ENCODE data around the gene SLC26A5.

SLC26A5 gene

GRCh38 chr7:103347507-103348267, 98.3 kb downstream of the SLC26A5 start, which contains the start of gene PSMC2:
Gene PSMC2, plus strand, starts transcription at chr7:103347643. Its CDS starts 69 bp downstream, at chr7:103347712.
- H4K20me1 ChIP-seq (ENCODE audit: insufficient read depth), result 0 out of 2 replicates have a peak, but pooled peaks cover 7% of the 10 kb centered on the region

DNA sequence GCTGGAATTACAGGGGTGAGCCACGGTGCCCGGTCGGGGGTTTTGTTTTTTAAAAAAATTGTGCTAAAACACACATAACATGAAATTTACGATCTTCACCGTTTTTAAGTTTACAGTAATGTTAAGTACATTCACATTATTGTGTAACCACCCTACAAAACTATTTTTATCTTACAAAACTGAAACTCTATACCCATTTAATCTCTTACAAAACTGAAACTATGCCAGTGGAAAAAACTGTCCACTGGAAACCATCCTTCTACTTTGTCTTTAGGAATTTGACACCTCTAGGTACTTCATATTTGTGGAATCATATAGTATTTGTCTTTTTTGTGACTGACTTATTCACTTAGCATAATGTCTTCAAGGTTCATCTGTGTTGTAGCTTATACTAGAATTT, 99.6 kb downstream of the SLC26A5 start:
- H3K79me2 ChIP-seq (ENCODE audit: insufficient read depth, low read depth), result peaks cover 79% of the 10 kb centered on the region

More at GRCh38 chr7:103347507-103348267, 98.3 kb downstream of the SLC26A5 start, which contains the start of gene PSMC2:
- TF ChIP-seq CTCF (conservative IDR thresholded peaks at IDR 0.05; ENCODE audit: low read depth, low read length), result no peak
- H3K79me2 ChIP-seq (ENCODE audit: insufficient read depth, low read depth), result peaks cover 79% of the 10 kb centered on the region
- peaks cover 62% of the 10 kb centered on the region for H3K4me1 ChIP-seq (ENCODE audit: low read depth, poor library complexity, severe bottlenecking)
- H3K36me3 ChIP-seq (ENCODE audit: insufficient read depth), result peaks cover 3% of the 10 kb centered on the region; the same call in 1 of the 2 replicates
- H3K4me2 ChIP-seq, result peak within 1 kb of the TSS; percentile 88
- H3K27ac ChIP-seq, result peak within 1 kb of the TSS; percentile 81
- H2AFZ ChIP-seq (ENCODE audit: low read depth), result peak within 1 kb of the TSS; percentile 71
- peak within 1 kb of the TSS; percentile 86 for H3K9ac ChIP-seq
- no peak within 1 kb of the TSS for H3K4me3 ChIP-seq (IDR thresholded peaks at IDR 0.05; ENCODE audit: insufficient read depth, low read depth, low read length)
- H3K27me3 ChIP-seq (ENCODE audit: insufficient read depth, low read depth), result no peaks in the 10 kb centered on the region

DNA sequence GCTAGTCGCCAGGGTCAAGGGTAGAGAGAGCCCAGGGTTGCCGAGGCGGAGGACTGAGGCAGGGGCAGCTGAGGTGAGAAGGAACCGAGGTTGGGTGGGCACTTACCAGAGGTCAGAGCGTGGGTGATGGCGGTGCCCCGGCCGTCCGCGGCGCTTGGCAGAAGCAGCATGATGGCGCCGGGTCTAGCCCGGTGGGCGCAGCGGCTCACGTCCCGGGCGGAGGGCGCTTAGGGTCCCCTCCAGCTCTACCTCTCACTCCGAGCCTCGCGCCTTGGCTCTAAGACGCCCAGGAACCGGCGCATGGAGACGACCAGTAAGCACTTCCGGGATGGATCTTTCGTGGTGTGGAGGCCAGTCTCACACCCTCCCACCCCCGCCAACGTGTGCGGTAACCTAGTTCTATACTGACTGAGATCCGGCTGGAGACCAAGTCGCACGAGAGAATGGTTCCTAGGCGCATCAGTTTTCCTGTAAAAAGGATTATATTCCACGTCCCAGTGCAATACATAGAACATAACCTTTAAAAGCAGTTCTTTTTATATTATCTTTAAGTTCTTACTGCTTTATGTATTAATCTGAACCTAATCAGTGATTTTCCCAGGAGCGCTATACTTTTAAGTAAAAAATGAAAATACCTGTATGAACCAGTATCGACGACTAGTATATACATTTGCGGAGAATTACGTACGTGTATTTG, 101.4 kb downstream of the SLC26A5 start, which contains the start of gene DNAJC2:
DNAJC2 (minus strand) TSS at position 315 of the 697 bp plus-strand sequence; CDS start at position 170, 145 bp downstream.
- H4K20me1 ChIP-seq (ENCODE audit: insufficient read depth), result no peaks in the 10 kb centered on the region
- H2AFZ ChIP-seq (ENCODE audit: low read depth), result peak within 1 kb of the TSS; percentile 56
- peaks cover 79% of the 10 kb centered on the region for H3K79me2 ChIP-seq (ENCODE audit: insufficient read depth, low read depth)

More for the DNA sequence above, 99.6 kb downstream of the SLC26A5 start:
- peak overlapping the region; percentile 7; the same call in 1 of the 2 replicates for H3K9ac ChIP-seq
- peak overlapping the region; percentile 71 for H2AFZ ChIP-seq (ENCODE audit: low read depth)
- H4K20me1 ChIP-seq (ENCODE audit: insufficient read depth), result 0 out of 2 replicates have a peak, but pooled peaks cover 2% of the 10 kb centered on the region
- H3K4me2 ChIP-seq, result peak overlapping the region; percentile 88
- TF ChIP-seq CTCF (conservative IDR thresholded peaks at IDR 0.05; ENCODE audit: low read depth, low read length), result no peak
- H3K4me1 ChIP-seq (ENCODE audit: low read depth, poor library complexity, severe bottlenecking), result peaks cover 75% of the 10 kb centered on the region
- H3K27me3 ChIP-seq (ENCODE audit: insufficient read depth, low read depth), result no peaks in the 10 kb centered on the region
- peak overlapping the region; percentile 17; the same call in 1 of the 2 replicates for H3K27ac ChIP-seq
- no peak overlapping the region for H3K4me3 ChIP-seq (IDR thresholded peaks at IDR 0.05; ENCODE audit: insufficient read depth, low read depth, low read length)
- H3K36me3 ChIP-seq (ENCODE audit: insufficient read depth), result peaks cover 3% of the 10 kb centered on the region; the same call in 1 of the 2 replicates

More for the DNA sequence above, 101.4 kb downstream of the SLC26A5 start, which contains the start of gene DNAJC2:
- Histone ChIP-seq H3K9ac (peak within 1 kb of the TSS; percentile 92), H3K27ac (peak within 1 kb of the TSS; percentile 80), H3K36me3 (ENCODE audit: insufficient read depth) (peaks cover 11% of the 10 kb centered on the region; the same call in 1 of the 2 replicates), H3K4me3 (IDR thresholded peaks at IDR 0.05; ENCODE audit: insufficient read depth, low read depth, low read length) (peak within 1 kb of the TSS; percentile 75), H3K4me2 (peak within 1 kb of the TSS; percentile 79), H3K27me3 (ENCODE audit: insufficient read depth, low read depth) (no peaks in the 10 kb centered on the region), H3K4me1 (ENCODE audit: low read depth, poor library complexity, severe bottlenecking) (peaks cover 65% of the 10 kb centered on the region)
- no peak for TF ChIP-seq CTCF (conservative IDR thresholded peaks at IDR 0.05; ENCODE audit: low read depth, low read length)
